GM18873 (cell line): ENCODE data around the gene CBFA2T3.

Source experiments
- ATAC-seq: cut with Tn5 transposase; IDR thresholded peaks from one replicate; pipeline ENCODE4 v1.9.1; 2021; ENCODE audit warnings: mild to moderate bottlenecking, moderate library complexity, moderate number of reproducible peaks; ENCODE audit not compliant: unreplicated experiment, low FRiP score

Gene CBFA2T3

DNA sequence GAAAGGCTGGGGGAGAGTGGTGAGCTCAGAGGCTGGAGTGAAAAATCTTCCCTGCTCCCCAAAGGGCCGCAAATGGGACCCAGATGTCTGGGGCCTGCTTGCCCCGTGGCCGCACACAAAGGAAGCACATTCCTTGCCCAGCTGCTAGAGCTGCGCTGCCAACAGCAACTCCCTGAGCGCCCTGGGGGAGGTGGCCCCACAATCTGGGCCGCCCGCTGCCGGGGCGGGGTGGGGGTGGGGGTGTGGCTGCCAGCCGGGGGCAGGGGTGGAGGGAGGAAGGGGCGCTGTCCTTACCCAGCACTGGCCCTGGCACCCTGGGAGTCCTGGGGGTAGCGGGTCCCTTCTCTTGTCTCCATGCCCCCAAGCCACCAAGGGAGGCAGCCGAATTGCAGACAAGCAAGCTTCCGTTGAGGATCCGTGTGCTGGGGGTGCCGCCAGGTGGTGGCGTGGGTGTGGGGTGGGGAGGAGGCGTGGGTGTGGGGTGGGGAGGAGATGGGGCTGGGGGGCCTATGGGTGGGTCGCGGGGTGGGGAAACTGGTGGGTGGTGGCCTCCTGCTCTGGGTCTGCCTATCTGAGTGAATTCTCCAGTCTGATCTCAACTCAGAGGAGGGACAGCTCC is 62.1 kb downstream of the CBFA2T3 start:
- ATAC-seq, result no peak

DNA sequence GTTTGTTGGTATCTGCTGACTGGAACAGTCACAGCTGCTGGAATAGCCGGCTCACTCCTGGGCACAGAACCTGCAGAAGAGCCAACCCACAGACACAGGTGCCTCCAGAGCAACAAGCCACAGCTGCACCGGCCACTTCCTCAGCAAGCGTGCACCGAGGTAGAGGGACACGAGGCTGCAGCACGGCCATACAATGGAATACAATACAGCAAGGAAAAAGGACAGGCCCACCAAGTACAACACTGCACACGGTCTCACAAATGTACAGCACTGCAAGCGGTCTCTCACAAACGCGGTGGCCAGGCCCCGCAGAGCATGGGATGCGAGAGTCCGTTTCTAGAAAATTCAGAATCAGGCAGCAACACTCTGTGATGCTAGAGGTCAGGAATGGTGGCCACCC is 63.1 kb downstream of the CBFA2T3 start:
- ATAC-seq, result no peak

DNA sequence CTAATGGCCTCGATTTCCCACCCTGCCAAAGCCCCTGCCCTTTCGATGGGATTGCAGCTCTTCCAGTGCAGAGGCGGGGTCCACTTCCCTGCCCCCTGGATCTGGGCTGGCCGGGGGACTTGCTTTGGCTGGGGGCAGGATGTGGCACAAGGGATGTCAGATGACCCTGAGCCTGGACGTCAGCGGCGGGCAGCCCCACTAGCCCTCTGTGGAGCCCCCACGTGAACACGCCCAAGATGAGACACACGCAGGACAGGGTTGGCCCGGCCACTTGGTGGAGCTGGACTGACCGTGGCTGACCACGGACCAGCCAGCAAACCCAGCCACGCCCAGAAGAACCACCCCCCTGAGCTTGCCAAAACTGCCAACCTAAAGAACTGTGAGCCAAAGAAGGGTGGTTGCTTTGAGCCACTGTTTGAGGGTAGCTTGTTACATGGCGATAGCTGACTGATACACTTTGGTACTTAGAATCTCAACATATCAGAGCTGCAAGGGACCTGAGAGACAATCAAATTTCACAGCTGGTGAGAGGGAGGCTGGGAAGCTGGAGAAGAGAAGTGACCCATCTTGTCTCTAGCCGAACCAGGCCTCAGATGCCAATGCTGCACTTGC is 63.9 kb downstream of the CBFA2T3 start:
- ATAC-seq, result no peak

DNA sequence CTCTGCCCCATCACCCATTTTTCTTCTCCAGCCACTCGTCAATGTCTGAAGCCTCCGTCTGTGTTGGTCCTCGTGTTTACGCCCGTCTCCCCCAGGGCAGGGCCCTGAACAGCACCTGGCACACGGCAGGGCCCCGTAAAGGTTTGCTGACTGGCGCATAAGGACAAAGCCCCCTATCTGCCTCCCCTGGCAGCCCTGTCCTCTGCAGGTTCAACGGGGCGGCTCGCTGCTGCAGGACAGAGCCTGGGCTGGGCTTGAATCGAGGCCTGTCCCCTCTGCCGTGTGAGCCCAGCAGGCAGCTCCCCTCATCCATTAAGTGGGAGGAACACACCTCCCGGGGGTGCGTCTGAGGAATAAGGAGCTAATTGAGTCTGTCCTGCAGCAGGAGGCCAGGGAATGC is 64.5 kb downstream of the CBFA2T3 start:
- ATAC-seq, result no peak

DNA sequence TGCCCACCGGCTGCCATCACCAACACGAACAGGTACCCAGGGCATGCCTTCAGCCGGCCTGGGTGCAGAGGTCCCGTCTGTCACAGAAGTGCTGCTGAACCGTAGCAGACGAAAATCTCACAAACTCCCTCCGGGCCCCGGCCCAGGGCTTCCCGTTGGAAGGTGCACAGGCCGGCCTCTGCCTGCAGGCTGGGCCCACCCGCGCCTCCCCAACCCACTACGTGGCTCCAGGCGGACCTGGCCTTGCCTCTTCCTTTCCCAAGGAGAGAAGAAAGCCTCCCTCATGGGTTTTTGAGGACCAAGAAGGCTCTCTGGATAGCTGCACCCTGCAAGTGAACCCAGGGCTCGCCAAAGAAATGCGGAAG is 65.1 kb downstream of the CBFA2T3 start:
- ATAC-seq, result no peak

DNA sequence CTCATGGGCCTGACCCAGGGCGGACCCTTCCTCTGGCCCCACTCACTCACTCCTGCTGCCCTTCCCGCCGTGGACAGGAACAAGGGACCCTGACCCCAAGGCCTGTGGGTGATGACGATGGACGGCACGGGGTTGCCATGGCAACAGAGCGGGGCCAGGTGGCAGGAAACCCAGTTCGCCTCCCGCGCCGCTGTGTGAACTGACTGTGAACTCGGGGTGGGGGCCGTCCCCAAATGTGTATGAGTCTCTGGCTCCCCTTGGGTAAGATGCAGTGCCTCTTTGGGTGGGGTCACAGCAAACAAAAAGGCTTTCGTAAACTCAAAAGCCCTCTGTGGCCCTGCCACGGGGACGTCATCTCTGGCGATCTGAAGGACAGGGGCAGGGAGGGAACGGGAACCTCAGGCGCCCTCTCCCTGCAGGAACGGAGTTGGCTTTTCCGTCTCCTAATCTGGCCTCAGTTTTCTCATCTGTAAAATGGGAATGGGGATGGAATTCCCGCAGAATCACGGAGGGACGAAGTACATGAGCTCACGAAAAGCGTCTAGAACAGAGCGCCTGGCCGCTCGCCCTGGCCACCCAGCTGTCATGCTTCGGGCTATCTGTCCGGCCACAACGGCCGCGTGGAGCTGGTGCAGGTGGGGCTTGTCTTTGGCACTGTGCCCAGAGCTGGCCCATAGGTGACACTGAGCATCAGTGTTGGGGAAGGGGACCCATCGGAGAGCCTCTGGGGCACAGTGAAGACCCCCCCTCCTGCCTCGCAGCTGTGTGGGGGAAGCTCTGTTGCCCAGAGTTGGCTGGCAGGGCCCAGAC is 65.7 kb downstream of the CBFA2T3 start:
- ATAC-seq, result no peak

DNA sequence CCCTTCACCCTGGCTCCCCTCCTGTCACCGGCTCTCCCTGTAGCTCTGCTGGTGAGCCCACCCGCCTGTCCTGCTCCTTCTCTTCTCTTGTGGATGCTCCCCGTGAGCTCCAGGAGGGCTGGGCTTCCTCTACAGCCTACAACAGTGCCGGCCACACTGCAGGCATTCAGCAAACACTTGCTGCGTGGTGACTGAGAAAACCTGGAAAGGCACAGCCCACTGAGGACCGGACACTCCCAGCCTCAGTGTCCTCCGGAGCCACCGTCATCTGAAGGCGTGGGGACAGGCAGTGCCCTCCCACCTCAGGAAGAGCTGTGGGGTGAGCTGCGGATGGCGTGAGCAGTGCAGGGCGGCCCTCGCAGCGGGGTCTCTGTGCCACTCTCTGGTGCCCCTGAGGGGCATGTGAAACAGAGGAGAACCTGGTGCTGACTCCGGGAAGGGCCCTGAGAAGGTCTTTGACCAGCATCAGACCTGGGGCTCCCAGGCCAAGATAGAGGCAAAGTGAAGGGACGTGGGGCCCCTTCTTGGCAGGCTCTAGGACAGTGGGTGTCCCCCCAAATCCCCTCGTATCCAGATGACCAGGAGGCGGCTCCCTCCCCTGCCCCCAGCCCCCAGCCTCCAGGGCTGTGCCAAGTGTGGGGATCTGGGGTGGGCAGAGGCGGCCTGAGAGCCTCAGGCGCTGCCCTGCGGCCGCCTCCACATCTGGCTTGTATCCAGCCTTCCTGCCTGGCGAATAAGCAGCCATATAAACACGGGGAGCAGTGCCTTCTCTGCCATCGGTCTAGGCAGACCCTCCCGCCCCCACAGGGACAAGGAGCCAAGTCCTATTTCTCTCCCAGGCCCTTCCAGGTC is 66.5 kb downstream of the CBFA2T3 start:
- no peak for ATAC-seq

DNA sequence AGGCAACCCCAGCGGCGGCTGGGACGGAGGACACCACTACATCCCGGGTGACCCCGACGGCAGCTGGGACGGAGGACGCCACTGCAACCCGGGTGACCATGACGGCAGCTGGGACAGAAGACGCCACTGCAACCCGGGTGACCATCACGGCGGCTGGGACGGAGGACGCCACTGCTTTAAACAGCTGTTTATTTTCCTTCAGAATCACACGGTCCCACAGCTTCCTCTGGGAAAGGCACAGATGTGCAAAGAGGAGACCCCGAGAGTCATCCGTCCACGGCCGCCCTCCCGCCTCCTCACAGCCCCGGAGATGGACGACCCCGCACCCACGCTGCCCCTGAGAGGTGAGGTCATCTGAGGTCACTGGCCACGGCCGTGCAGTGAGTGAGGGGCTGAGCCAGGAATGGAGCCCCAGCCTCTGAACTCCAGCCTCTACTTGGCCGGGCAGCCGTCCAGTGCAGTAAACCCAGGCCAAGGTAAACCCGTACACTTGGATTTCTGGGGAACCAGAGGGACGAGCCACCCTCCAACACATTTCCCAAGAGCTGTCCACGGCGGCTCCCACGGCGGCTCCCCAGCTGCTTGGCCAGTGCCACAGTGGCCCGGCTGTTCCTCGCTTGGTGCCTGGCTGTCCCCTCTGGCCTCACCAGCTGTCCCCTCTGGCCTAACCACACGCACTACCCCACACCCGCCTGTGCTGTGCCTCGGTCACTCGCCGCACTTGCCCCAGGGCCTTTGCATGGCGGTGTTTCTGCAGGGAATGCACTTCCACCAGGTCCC is 67.4 kb downstream of the CBFA2T3 start:
- ATAC-seq, result no peak

DNA sequence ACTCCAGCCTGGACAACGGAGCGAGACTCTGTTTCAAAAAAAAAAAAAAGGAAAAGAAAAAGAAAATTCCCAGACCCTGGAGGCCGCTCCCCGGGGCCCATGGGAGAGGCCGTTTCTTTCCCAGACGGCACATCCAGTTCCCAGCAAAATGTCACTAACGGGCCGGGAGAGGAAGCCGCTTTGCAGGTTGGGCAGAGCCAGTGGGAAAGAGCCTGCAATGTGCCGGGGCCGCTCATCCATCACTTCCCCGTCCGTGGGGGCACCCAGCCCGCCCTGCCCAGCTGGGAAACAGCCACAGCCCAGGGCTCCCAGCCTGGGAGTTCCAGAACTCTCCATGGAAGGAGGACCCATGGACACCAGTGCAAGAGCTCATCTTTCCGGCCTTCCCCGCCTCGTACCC is 68.7 kb downstream of the CBFA2T3 start:
- no peak for ATAC-seq

DNA sequence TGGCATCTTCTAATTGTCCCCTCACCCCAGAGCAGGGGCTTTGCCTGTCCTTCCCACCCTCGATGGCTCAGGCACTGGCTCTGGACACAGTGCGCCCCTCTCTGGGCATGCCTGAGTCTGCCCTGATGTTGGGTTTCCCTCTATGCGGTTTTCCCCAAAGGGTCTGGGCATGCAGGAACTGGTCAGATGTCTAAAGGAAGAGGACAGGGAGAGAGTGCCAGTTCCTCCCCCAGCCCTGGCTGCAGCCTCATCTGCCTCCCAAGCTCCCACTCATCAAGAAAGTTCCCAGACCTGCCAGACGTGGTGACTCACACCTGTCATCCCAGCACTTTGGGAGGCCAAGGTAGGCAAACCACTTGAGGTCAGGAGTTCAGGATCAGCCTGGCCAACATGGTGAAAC is 69.2 kb downstream of the CBFA2T3 start:
- no peak for ATAC-seq

DNA sequence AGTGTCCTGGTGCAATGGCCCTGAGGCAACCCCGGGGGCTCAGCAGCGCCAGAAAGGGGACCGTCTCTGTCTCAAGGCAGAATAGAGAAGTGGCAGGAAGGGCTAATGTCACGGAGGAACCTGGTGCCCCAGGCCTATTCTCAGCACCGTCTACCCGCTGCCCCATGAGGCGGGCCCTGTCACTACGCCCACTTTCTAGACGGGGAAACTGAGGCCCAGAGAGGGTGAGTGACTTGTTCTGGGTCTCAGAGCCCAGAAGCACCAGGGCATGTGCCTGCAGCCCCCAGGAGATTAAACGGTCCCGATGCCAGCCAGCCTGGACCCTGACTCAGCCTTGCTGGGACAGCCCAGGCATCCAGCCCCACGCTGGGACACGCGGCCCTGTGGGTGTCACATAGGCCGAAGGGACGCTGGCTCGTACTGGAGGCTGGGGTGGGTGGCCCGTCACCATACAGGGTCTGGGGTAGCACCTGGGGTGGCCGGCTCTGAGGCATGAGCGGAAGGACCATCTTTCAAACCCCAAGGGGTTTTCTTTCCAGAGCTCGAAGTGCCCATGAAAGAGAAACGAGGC is 70.4 kb downstream of the CBFA2T3 start:
- ATAC-seq, result no peak

DNA sequence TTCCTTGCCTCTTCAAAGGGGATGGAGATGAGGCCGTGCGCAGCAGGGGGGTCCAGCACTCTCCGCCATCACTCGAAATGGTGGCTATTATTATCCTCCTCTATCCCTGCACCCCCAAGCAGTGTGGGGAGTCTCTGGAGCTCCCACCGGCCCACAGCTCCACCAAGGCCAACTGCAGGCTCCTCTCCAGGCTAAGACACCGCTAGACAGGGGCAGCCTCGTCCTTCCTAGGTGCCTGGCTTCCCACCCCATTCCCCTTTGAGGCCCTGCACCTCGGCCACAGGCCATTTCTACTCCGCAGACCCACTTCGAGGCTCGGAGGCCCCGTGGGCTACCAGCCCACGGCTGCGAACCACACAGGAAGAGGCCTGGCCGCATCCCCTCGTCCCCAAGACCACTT is 71.0 kb downstream of the CBFA2T3 start:
- no peak for ATAC-seq

DNA sequence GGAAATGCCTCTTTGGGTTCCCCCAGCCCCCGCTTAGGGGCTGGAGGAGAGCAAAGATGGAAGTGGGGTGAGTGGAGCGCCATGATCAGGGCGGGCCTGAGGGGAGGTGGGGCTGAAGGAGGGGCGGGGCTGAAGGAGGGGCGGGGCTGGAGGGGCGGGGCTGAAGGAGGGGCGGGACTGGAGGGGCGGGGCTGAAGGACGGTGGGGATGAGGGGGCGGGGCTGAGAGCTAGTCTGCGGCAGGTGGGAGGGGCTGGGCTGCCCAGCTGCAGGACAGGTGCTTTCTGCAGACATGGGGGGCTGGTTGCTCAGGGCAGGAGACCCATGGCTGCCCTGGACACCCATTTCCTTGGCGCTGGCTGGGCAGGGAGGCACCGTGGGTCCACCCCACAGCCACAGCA is 71.4 kb downstream of the CBFA2T3 start:
- no peak for ATAC-seq

DNA sequence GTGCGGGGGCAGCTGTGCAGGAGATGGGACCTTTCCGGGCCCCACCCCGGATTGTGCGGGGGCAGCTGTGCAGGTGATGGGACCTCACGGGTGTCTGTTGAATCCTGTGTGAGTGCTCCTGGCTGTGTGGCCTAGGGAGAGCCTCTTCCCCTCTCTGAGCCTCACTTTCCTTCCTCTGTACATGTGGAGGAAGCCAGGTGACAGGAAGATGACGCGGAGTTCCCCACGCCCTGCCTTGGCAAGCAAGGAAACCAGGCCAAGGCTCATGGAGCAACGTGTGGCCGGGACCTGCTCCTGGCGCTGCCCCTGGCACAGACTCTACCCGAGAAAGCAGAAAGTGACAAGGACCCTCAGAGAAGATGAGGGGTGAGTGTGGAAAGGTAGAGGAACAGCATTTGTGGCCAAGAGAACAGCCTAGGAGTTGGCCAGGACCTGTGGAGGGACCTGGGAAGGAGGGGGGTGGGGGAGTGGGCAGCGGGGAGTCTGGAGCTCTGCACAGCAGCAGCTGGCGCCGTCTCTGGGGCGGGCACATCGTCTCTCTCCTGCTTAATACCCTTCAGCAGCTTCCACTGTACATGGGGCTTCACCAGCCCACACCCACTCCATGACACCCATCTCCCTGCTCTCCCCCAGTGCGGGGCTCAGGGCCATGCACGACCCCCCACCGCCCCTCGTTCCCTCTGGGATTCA is 72.2 kb downstream of the CBFA2T3 start:
- ATAC-seq, result no peak

DNA sequence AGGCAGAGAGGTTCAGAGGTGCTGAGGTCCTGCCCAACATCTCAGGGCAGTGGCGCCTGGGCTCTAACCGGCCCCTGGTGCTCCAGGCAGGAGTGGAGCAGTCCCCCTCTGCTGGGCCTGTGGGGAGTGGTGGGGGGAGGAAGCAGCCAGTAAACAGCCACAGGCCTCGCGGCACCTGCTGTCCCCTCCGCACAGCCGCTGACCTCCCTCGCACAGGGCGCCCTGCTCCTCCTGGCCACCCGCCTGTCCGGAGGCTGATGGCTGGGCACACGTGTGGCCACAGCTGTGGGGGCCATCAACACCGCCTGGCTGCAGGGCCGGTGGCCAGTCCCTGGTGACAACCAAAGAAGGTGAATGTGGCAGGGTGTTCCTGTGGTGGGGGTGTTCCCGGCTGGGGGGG is 73.7 kb downstream of the CBFA2T3 start:
- no peak for ATAC-seq

DNA sequence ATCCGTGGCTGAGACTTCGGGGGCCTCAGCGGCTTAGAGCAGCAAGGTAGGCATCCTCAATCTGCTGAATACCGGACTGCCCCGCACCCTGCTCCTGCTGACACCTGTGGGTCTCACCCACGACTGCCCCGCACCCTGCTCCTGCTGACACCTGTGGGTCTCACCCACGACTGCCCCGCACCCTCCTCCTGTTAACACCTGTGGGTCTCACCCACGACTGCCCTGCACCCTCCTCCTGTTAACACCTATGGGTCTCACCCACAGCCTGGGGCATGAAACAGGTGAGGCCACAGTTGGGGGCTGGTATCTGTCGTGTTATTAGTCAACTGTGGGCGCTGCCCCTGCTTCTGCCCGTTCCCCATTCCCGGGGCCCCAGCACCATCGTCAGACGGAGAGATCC is 74.3 kb downstream of the CBFA2T3 start:
- ATAC-seq, result no peak

DNA sequence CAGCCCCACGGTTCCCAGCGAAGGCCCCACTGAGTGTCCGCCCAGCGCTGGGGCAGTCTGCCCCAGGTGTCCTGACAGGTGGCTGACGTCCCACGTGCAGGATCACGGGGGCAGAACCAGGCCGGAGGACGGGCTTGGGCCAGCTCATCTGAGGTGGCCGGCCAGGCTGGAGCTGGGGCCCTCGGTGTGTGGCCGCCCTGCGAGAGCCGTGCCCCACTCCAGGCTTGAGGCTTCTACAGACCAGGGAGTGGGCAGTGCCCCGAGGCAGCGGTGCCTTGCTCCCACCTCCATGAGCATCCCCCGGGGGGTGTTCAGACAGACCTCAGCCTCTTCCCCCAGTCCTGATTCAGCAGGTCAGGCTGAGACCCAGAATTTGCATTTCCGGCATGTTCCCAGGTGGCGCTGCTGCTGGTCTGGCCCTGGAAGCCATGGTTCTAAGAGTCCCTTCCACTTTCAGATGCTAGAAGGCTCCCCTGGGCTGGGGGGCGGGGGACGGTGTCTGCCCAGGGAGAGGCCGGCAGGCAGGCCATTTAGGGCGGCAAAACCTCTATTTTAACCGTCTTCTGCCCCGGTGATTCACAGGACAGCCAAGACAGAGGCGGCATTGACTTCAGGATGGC is 75.2 kb downstream of the CBFA2T3 start:
- ATAC-seq, result no peak

DNA sequence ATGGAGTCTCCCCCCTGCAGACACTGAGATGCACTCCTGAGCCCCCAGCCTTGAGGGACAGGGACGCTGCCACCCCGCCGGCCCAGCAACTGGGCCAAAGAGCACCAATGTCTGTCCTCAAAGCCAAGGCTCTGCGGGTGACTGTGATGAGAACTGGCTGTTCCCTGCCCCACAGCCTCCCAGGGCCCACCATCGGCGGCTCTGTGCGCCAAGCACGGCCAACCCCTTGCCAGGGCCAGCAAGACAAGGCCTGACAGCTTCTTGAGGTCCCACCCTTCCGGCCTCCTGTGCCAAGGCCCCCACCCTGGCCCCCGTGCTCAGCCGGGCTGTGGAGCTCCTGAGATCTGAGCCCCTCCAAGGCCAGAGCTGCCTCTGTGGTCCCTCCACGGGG is 76.3 kb downstream of the CBFA2T3 start:
- no peak for ATAC-seq
